ENCODE measurements around the gene COL6A3.

DNA sequence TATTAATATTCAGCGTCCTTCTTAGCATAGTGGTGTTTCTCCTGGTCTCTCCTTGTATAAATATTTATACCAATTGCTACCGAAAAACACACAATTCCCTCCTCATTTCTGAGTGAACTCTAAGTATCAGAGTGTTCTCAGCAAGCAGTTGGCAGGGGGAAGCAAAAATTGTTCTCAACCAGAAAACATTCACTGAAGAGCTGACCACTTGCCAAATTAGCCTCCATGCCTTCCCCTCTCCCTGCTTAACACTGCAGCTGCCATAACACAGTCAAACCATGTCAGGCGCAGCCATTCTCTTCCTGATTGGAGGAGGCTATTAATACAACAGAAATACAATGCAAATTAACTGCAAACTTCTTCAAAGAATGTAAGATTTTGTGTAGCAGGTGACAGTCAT is 105.0 kb downstream of the COL6A3 start:
- TF ChIP-seq, protein P1, sequence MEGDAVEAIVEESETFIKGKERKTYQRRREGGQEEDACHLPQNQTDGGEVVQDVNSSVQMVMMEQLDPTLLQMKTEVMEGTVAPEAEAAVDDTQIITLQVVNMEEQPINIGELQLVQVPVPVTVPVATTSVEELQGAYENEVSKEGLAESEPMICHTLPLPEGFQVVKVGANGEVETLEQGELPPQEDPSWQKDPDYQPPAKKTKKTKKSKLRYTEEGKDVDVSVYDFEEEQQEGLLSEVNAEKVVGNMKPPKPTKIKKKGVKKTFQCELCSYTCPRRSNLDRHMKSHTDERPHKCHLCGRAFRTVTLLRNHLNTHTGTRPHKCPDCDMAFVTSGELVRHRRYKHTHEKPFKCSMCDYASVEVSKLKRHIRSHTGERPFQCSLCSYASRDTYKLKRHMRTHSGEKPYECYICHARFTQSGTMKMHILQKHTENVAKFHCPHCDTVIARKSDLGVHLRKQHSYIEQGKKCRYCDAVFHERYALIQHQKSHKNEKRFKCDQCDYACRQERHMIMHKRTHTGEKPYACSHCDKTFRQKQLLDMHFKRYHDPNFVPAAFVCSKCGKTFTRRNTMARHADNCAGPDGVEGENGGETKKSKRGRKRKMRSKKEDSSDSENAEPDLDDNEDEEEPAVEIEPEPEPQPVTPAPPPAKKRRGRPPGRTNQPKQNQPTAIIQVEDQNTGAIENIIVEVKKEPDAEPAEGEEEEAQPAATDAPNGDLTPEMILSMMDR (conservative IDR thresholded peaks at IDR 0.05 in 1 of 2, IDR thresholded peaks at IDR 0.05 in 1 of 2; ENCODE audit: low read depth in 1 of 2, low read length in 2 of 2), result no peak
- no peak for TF ChIP-seq EZH2 (IDR thresholded peaks at IDR 0.05; ENCODE audit: low read length, missing control alignments)
